Measurements from ENCODE around the gene TMIE.

TMIE gene

GRCh38 chr3:46710671-46711295, 9.6 kb downstream of the TMIE start:
- H3K27ac ChIP-seq = no peak overlapping the region
- no peak for TF ChIP-seq ZFX (IDR thresholded peaks at IDR 0.05; ENCODE audit: borderline replicate concordance)

- TF ChIP-seq, protein P1, sequence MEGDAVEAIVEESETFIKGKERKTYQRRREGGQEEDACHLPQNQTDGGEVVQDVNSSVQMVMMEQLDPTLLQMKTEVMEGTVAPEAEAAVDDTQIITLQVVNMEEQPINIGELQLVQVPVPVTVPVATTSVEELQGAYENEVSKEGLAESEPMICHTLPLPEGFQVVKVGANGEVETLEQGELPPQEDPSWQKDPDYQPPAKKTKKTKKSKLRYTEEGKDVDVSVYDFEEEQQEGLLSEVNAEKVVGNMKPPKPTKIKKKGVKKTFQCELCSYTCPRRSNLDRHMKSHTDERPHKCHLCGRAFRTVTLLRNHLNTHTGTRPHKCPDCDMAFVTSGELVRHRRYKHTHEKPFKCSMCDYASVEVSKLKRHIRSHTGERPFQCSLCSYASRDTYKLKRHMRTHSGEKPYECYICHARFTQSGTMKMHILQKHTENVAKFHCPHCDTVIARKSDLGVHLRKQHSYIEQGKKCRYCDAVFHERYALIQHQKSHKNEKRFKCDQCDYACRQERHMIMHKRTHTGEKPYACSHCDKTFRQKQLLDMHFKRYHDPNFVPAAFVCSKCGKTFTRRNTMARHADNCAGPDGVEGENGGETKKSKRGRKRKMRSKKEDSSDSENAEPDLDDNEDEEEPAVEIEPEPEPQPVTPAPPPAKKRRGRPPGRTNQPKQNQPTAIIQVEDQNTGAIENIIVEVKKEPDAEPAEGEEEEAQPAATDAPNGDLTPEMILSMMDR (IDR thresholded peaks at IDR 0.05) = no peak
- no peak for TF ChIP-seq ZFX (IDR thresholded peaks at IDR 0.05; ENCODE audit: borderline replicate concordance)
- H3K27ac ChIP-seq = no peak overlapping the region
Observed at GRCh38 chr3:46711305-46711704, 10.1 kb downstream of the TMIE start.

GRCh38 chr3:46711760-46712159, 10.6 kb downstream of the TMIE start:
- TF ChIP-seq, protein P1 (IDR thresholded peaks at IDR 0.05) = no peak
- TF ChIP-seq ZFX (IDR thresholded peaks at IDR 0.05; ENCODE audit: borderline replicate concordance) = no peak
- H3K27ac ChIP-seq = no peak overlapping the region

GRCh38 chr3:46712191-46713049, 11.2 kb downstream of the TMIE start:
- no peak overlapping the region for H3K27ac ChIP-seq
- TF ChIP-seq, protein P1 (IDR thresholded peaks at IDR 0.05) = no peak
- TF ChIP-seq ZFX (IDR thresholded peaks at IDR 0.05; ENCODE audit: borderline replicate concordance) = no peak

DNA sequence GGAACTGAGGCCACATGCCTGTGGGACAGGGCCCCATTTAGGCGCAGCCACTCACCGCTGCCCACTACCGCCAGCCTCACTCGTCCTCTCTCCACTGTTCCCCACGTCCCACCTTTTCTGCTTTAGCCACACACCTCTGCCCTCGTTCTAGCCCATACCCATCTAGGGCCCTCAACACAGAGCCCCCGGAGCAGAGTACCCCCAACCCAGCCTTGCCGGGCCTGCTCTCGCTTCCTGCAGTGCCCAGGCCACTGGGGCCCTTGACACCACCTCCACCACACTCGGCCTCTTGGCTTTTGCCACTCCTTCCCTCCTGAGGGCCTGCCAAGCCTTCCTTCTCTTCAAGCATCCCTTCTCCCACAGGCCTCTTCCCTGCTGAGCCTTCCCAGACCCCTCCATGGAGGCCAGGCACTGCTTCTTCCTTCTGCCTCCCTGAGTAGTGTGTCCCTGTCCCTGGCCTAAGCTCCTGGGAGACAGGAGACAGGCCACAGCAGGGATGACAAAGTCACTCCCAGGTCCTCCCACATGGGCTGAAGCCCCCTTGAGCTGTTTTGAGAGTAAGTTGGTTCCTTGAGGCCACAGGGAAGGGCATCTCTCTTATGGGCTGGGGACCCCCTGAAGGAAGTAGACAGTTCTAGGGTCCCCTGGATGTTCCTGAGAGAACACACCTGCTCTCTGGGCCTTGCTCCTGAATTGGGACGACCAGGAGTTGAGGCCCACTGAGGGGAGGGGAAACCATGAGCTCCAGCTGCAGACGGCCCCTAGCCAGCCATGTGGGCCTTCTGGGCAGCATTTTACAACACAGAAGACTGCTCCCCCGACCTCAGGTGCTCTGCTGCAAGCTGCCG, 12.1 kb downstream of the TMIE start:
- TF ChIP-seq, protein P1 (IDR thresholded peaks at IDR 0.05) = no peak
- no peak for TF ChIP-seq ZFX (IDR thresholded peaks at IDR 0.05; ENCODE audit: borderline replicate concordance)
- no peak overlapping the region for H3K27ac ChIP-seq

DNA sequence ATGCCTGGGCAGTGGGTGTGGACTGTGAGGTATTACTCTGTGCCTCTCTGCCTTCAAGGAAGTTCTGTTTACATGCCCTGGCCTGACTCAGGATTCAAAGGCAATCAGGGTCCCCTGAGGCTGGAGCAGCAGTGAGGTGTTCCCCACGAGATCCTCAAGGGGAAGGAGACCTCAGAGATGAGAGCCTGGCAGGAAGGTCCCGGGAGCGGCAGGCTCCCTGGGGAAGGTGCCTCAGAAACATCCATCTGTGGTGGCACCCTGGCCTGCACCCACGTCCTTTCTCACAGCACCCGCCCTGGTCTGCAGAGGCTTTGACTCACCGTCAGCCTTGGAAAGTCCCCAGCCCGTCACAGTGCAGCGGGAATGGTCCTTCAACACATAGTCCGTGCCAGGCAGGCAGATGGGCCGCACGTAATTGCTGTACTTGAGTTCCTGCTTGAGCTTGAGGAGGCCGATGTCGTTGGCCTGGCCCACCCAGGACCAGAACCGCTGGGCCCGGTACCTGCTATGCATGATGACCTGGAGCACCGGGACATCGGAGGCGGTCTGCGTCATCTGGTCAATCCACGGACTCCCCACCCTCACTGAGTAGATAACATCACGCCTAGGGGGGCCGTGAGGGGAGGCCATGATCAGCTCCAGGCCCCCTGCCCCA, 12.8 kb downstream of the TMIE start:
- no peak for TF ChIP-seq ZFX (IDR thresholded peaks at IDR 0.05; ENCODE audit: borderline replicate concordance)
- TF ChIP-seq, protein P1 (IDR thresholded peaks at IDR 0.05) = no peak
- H3K27ac ChIP-seq = no peak overlapping the region
